ENCODE results near the gene NOTCH2.
"Not testable (repeated sequence)": the region's sequence is repeated elsewhere in the genome, so short reads cannot be mapped to it uniquely, and the experiment has no call there.

- TF ChIP-seq CTCF, EP300, POLR2A (IDR thresholded peaks at IDR 0.05): not testable (repeated sequence)
Measured at GRCh38 chr1:120112212-120112611, 42.8 kb upstream of the NOTCH2 start.

All from ovary (tissue), 3 donors.